Stimulated activated CD4-positive, alpha-beta T cell treated with anti-CD3 and anti-CD28 coated beads, Interleukin-15, amount 100 ng/mL, for 1 hour (primary cell): Measurements from ENCODE around the gene PMFBP1.

Experiments
- DNase-seq, 2 donors: peaks; one replicate each; pipeline ENCODE4 v3.0.0-alpha.2; 2020; ENCODE audit warnings: low read depth in 1 of 2, low spot score in 1 of 2

PMFBP1 gene

DNA sequence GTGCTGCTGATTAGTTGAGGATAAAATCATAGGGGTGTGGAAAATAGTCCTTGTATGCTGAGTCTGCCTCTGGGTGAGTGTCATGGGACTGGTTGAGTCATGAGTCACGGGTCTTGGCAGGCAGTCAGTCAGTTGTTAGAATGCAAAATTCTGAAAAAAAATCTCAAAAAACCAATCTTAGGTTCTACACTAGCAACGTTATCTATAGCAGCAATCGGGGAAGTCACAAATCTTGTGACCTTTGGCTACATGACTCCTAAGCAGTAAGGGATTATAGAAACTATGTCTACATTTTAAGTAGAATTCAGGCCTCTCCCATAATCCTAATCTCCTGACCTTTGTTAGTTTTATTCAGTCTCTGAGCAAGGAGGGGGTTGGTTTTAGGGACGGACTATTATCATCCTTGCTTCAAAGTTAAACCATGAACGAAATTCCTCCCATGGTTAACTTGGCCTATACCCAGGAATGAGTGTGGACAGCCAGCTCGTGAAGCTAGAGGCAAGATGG is 18.0 kb upstream of the PMFBP1 start:
- DNase-seq, result no peak

DNA sequence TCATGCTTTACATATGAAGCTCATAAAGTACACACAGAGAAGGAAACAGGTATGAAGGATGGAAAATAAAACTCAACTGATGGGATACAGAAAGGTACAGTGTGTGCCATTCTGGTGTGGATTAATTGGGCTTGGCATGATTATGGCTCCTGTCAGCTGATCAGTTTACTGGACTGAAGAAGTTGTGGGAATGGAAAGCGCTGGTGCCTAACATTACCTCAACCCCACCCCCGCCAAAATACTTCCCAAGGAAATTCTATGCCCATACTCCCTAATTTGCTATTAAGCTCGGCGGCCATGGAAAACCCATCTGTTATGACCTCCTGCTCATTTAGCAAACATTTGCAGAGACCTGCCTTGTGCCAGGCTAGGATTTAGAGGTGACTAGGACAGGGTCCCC is 16.6 kb upstream of the PMFBP1 start:
- DNase-seq, result no peak

DNA sequence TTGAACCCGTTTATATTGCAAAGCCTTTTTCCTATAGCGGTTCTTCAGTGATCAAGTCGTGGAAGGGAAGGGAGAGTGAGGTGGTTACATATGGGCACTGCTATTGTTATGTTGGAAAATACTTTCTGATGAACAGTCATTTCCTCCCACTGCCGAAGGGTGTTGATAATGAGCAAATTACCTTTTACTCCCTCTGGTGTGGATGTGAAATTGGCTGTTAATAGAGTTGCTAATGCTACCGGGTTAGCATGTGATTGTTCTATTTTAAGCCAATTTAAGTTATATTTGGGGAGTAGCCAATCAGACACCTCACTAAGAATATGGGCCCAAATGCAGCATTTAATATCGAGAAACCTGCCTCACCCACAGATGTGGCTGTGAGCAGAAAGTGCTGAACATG is 15.6 kb upstream of the PMFBP1 start:
- DNase-seq, result no peak

DNA sequence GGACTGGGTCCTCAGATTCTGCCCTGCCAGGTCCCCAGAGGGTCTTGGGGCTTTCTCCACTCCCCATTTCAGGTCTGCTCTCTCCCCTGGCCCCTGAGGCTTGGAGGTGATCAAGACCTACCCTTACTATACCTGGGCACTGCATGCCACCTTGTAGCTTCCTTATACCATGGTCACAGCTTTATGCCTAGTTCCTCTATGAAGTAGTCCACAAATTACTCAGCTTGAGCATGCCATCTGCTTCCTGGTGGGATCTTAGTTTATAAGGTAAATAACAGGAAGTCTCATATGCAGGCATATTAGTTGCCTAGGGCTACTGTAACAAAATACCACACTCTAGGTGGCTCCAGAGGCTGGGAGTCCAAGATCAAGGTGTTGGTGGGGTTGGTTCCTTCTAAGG is 11.0 kb upstream of the PMFBP1 start:
- no peak for DNase-seq

DNA sequence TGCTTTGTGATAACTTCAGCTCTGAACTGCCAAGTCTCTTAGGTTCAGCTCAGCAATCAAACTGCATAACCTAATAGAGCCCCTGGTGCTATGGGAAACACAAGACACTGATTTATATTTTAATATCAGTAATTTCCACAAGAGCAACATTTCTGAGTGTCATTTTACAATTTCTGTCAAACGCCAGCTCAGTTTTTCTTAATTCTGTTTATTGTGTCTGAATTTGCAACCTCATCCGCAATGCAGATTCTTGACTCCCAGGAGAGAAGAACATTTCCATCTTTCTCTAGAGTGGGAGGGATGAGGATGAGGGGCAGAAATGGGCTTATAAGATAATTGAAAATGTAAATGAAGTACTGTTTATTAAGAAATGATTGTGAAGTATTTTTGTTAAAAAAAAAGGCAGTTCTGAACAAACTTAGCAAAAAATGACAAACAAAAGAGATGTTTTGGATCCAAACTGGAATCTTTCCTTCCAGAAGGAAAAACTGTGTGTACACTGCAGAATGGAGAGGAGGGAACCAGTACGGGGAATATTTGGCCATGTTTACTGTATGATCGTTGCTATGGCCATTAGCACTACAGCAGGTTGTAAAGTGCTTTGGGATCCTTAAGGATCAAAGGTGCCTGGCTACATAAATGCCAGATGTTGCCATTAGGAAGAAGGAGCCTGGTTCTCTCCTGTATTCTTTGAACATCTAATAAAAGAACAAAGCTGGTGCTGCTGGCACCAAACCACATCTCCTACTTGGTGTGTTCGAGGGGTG is 7.4 kb upstream of the PMFBP1 start:
- DNase-seq, result no peak

DNA sequence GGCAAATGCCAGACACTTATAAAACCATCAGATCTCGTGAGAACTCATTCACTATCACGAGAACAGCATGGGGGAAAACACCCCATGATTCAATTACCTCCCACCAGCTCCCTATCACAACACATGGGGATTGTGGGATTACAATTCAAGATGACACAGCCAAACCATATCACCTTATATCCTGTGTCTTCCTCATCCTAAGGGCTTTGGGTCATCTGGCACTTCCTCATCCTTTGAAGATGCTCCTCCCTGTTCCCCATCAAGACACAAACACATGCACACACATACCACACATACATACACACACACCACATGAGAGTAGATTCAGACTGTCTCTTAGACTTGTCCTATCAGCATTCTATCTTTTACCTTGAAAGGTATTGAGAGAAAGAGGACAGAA is 2.8 kb upstream of the PMFBP1 start:
- DNase-seq, result no peak

DNA sequence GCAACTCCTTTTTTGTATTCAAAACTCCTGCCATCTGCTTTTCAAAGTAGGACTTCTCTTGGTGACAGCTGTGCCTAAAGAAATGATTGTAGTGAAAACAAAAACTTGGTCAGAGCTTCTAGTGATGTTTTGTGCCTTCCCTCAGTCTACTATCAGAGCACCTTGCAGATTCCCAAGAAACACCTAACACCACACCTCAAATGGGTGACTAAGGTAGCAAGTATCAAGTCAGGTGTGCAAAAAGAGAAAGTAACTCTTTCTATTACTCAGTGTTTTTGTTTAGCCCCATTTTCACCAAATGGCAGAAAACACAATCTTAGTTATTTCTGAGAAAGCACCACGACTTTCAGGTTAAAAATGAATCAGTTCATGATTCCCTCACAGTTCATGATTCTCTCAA is 2.0 kb upstream of the PMFBP1 start:
- no peak for DNase-seq

DNA sequence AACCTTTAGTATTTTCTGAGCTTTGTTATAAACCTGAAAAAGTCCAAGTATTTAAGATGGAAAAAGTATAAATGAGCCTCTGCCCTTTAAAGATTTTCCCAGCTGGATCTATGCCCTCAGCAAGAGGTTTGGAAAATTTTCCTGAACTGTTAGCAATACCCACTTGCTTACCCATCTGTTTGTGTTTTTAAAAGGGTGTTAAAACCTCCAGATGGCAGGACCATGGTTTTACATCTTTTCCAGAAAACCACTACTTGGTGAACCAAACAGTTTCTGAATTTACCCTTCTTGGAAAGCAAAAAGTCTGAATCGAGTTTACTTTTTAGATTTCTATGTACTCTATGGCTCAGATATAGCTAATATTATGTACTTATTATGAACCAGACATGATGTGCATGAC is 719 bp downstream of the PMFBP1 start:
- DNase-seq, result no peak

DNA sequence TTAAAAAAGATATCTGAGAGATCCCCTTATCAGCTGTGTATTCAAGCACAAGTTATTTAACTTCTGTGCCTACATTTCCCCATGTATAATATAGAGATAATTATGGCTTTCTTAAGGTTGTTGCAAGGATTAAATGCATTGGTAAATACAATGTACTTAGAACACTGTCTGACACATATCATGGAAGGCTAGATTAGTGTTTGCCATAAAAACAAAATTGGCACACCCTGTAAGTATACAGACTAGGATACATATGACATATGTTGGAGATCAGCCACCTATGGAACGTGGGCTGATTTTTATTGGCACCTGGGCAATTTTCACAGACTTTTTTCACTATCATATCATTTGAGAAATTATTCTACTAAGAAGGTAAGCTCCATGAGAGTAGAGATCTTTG is 2.2 kb downstream of the PMFBP1 start:
- DNase-seq, result no peak

DNA sequence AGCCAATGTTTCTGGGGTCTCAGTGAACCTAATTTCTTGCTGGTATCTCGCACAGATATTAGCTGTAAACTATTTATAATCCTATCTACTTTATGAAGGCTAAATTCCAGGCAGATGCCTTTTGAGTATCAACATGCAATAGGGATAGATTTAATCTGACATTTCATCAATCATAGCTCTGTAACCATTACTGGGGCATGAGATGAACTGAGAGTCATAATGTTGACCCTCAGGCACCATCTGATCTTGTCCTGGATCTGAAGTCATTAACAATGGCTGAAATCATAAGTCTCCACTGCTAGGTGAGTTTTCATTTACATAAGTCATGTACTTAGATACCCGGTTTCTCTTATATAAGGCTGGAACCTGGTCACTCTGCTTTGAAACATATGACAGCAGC is 3.6 kb downstream of the PMFBP1 start:
- DNase-seq, result no peak

DNA sequence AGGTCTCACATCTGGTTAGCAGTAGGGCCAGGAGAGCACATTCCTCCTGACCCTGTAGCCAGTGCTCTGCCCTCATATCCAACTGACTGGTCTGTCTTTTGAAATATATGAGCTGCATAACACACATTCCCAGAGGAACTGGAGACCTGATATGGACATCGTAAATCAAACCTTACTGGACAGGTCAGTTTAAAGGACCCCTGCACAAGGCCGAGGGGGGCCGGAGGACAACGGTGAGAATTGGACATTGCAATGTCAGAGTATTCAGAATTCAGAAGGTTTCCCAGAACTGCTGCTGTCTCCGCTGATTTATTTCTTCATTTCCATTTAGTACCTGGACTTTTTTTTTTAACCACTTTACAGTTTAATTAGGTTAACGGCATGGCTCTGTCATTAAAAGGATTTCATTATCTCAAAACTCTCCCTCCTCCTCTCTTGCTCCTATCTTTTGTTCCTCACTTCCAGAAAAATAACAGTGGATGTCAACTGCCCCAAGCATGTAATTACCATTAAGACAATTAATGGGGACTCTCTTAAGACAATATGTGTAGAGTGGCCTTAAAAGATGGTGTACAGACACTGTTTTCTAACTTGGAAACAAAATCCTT is 4.9 kb downstream of the PMFBP1 start:
- DNase-seq, result no peak

DNA sequence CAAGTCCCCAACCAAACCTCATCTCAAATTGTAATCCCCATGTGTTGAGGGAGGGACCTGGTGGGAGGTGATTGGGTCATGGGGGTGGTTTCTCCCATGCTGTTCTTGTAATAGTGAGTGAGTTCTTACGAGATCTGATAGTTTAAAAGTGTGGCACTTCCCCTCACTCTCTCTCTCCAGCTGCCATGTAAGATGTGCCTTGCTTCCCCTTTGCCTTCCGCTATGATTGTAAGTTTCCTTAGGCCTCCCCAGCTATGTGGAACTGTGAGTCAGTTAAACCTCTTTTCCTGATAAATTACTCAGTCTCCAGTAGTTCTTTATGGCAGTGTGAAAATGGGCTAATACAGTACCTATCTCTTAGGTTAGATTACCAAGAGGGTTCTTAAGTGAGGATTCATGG is 5.8 kb downstream of the PMFBP1 start:
- no peak for DNase-seq

DNA sequence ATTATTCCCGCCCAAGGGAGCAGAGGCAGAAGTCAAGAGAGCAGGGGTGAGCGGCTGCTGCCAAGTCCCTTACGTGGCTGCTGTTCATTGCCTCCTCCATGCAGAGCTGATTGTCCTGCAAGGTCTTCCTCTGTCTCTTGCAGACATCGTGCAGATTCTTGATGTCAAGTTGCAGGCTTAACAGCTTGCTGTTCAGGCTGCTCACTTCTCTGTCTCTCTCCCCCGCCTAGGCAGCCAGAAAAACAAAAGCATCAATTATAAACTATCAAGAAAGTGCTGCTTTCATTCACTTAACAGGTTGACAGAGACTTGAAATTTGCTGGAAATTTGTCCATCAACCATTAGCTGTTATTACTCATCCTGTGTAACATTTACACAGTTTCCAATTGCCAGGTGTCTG is 7.3 kb downstream of the PMFBP1 start:
- no peak for DNase-seq

DNA sequence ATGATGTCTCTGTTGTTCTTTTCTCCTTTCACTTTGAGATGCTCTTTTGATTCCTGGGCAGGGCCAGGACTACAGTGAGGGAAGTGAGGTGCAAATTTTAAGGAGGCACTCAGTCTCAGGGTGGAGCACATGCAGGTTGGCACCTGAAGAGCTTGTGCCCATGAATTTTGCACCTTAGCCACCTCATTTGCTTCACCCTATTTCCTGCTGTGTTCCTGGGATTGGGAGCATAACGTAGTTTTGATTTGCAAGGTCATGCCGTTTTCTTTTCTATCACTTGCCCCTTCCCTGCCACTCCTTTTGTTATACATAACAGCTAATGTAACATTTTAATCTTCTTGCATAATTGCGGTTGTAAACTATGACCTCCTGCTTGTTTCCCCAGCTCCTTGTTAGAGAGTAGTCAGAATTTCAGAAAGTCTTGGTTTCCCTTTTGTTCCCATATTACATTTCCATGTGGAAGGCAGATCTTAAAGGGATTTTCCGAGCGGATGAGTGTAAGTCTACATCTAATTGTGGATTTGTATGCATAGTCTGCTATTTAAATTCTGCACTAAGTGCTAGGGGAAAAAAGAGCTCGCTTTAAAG is 9.8 kb downstream of the PMFBP1 start:
- DNase-seq, result no peak

DNA sequence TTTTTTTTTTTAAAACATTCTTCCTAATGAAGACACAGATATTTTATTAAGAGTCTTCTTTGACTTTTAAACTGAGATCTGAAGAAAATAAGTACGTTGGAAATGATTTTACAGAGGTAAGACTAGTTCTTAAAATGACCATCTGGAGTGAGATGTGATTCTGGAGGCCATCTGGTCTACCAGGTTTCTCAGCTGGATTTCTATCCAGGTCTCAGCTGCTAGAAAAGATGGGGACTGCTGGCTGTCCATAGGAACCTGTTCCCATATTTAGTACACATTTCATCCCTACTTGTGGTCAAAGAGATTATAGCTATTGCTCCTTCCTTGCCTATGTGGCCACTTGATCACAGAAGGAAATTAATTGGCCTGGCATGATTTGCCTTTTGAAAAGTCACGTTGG is 12.2 kb downstream of the PMFBP1 start:
- no peak for DNase-seq

DNA sequence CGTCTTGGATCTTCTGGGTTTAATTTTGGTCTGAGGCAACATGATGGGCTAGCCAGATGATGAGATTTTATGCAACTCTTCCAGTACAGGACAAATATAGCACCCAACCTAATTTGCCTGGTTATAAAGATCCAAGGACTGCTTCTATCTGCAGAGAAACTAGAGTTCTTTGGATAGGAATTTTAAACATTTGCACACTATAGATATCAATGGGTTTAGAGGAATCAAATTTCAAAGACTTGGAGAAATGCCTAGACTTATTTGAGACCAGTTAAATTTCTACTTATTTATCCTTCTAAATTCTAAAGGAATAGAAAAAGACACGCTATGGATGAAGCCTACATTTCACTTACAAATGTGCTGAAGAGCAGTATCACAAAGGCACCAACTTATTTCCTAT is 12.6 kb downstream of the PMFBP1 start:
- DNase-seq, result no peak

DNA sequence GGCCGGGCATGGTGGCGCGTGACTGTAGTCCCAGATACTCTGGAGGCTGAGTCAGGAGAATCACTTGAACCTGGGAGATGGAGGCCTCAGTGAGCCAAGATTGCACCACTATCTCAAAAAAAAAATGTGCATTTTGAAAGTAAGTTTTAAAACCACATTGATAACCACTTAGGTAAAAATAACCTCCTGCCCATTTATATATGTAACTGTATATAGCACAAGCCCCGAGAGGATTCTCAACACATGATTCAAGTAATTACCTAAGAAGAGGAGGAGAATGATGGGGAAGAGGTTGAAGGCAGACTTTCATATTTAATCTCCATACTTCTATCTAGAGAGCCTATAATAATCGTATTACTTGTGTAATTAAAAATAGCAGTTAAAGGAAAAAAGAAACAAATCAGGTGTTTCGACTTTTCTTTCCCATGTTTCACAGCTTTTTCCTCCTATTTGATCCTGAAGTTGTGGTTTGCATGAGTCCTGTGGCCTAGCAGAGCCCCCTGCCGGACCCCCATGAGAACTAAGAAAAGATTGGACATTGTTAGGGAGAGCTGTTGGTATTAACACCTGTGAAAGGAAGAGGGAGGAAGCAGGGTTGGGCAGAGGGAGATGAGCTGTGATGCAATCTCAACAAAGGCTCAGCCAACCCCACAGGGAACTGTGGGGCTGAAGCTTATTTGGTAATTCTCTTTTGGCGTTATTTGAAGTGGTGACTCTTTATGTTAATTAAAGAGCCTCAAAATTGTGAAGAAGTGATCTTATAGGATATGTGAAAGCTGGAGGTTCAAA is 22.1 kb downstream of the PMFBP1 start:
- DNase-seq, result no peak

DNA sequence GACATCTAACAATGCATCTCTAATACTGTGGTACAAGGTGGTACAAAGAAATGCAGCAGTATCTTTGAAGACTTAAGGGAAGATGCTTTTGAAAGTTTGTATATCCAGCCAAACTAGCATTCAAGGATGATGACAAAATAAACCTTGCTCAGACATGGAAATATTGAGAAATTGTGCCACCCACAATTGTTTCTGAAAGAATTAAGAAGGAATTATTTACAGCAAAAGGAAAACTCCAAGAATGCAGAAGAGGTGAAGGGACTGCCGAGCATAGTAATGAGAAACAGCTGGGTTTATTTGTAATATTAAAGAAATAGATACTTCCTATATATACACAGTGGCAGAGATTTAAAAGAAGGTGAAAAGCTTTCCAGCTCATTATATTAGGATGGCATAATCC is 29.5 kb downstream of the PMFBP1 start:
- no peak for DNase-seq

DNA sequence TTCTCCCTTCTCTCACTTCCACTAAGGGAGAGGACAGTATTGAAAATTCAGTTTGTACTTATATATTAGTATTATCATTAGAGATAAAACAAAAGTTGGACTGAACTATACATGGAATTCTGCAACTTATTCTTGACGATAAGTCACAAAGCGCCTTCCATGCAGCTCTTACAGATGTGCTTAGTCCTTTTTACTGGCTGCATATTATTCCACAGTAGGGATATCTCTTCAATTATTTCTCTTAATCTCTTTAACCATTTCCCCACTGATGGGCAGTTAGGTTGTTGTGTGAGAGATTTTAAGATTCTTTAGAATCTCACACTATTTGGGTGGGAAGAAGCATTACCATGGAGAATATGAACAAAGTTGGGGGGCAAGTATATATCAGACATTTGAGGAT is 32.0 kb downstream of the PMFBP1 start:
- DNase-seq, result no peak

DNA sequence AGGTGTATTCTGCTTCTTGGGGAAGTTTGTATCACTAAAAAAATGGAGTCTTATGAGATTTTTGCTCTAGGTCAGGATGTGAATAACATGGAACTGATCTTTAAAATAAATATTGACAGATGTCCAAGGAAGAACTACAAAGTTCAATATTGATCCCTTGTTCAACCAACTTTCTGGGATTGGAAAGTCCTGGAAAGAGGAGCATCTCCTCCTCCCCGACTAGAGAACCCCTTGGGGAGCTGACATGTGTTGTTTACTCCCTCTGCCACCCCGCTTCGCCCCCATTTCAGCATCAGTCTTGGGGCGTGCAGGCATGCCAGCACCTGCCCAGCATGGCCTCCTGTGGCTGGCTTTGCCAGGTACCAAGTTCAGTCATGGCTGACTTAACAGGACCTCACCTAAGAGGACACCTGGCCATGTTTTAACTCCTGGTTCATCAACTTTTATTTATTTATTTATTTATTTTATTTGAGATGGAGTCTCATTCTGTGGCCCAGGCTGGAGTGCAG is 33.8 kb downstream of the PMFBP1 start:
- no peak for DNase-seq

DNA sequence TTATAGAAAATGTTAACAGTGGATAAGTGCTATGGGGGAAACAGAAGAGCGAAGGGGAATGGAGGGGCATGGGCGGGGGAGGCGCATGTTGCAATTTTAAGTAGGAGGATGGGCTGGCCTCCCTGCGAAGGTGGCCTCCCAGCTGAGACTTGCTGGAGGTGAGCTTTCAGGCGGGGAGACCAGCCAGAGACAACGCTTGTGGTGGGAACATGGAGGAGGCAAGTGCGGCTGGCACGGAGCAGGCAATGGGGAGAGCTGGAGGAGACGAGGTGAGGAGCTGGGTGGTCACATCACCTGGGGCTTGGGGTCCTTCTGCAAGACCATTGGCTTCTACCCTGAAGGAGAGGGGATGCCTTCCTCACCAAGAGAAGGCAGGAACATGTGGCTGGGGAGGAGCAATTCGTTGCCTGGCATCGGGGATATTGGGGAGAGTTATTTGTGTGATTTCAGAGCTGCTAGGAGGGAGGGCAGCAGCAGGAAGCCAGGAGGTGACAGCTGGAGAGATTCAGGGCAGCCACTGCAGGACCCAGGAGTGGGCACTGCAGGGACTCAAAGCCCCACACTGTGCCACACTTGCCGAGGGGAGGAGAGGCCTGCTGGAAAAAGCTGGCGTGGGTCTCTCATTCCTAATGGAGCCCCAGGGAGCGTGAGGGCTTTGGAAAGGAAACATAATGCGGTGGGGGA is 34.4 kb downstream of the PMFBP1 start:
- no peak for DNase-seq
